Psoas muscle (tissue), 8 donors: ENCODE results near the gene CNDP2. TPM values are rescaled to one million over a fixed set of nuclear protein-coding genes. Genes with fewer than 3 reads are reported as not detected.
A peak's percentile ranks its signal among the peaks of the same experiment; 100 is the strongest.

Experiments used
- ATAC-seq, 4 donors: fragments of 200-7000 bp; cut with Tn5 transposase; one replicate each; pipeline ENCODE4 v1.9.1; 2020; ENCODE audit warnings: moderate library complexity in 3 of 4, mild to moderate bottlenecking in 2 of 4
- DNase-seq, 2 donors: peaks; one replicate each; pipeline ENCODE4 v3.0.0-alpha.2; 2020
- H3K27ac ChIP-seq: fragments of 200-600 bp; one replicate; pipeline ENCODE4 v1.8.0; 2022
- H3K27me3 ChIP-seq, 3 donors: fragments of 200-600 bp in 1 of 3; one replicate each; pipeline versions ENCODE4 v1.6.1 to v1.8.0; 2013 to 2022; ENCODE audit warnings: low read length in 2 of 3, mild to moderate bottlenecking in 2 of 3, moderate library complexity in 1 of 3; ENCODE audit not compliant: insufficient read depth in 3 of 3
- H3K36me3 ChIP-seq, 2 donors: fragments of 200-600 bp in 1 of 2; one replicate each; pipeline versions ENCODE4 v1.6.1 to v1.8.0; 2013 to 2022; ENCODE audit warnings: low read depth in 1 of 2, mild to moderate bottlenecking in 1 of 2, moderate library complexity in 1 of 2; ENCODE audit not compliant: insufficient read depth in 1 of 2
- H3K4me1 ChIP-seq: fragments of 200-600 bp; one replicate; pipeline ENCODE4 v1.8.0; 2022
- H3K4me3 ChIP-seq: fragments of 200-600 bp; one replicate; pipeline ENCODE4 v1.8.0; 2022; ENCODE audit warnings: mild to moderate bottlenecking
- H3K9me3 ChIP-seq: fragments of 200-600 bp; one replicate; pipeline ENCODE4 v1.8.0; 2022
- WGBS, 3 donors: extraction: QIAGEN DNeasy Blood & Tissue Kit; methylation state at CpG; one replicate each; pipeline versions ENCODE4 v1.1.6 to v1.1.7; 2013; 5-methylcytosine and 5-hydroxymethylcytosine counted together
- intact Hi-C, 2 donors: fragments of 100-400 bp; cut with DNase I; formaldehyde crosslinking; loops; one replicate each; pipeline versions ENCODE4 v1.11.0 to v1.14.2; 2022
- polyA plus RNA-seq, 3 donors: library from polyadenylated mRNA; stranded (reverse); fragments of 200-250 nt; gene quantifications; one replicate each; pipeline ENCODE4 v1.2.3, GENCODE V29; 2013
- total RNA-seq, 4 donors: library from RNA; stranded (reverse); fragmentation: NEBNext Ultra II Directional in 2 of 4; extraction: Animal tissue kit (Norgen Biotek cat#: 25700) in 2 of 4; gene quantifications; one replicate each; pipeline versions ENCODE4 v1.2.1 to v1.2.4, GENCODE V29; 2021 to 2023
- TF ChIP-seq, protein P1 (sequence below): fragments of 200-600 bp; IDR thresholded peaks from one replicate; pipeline ENCODE4 v1.8.0; 2022; ENCODE audit warnings: antibody characterized with exemption
- donor health status: healthy with polysubstance abuse.
- donor health status: DM: no; HTN: no; CAD: no; lungs with moderate emphysema.
- donor health status: Bipolar disorder and iron deficiency.
- donor health status: healthy.
- donor health status: DM: yes; HTN: yes; CAD: no.
- donor health status: DM: no; HTN: no; CAD: no.
- donor health status: DM: no; HTN: no; CAD: no.
- donor health status: DM: yes; HTN: yes; CAD: no.

The CNDP2 gene
- total and polyA plus RNA-seq, 7 donors = 24.3 to 51.9 (median 41.4) TPM

DNA sequence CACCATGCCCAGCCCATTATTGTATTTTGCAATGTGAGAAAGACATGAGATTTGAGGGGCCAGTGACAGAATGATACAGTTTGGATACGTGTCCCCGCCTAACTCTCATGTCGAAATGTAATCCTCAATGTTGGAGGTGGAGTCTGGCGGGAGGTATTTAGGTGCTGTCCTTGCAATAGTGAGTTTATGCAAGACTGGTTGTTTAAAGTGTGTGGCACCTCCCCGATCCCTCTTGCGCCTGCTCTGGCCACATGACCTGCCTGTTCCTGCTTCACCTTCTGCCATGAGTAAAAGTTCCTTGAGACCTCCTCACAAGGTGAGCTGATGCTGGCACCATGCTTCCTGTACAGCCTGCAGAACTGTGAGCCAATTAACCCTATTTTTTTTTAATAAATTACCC, 54.7 kb downstream of the CNDP2 start:
- no peak overlapping the region for H3K4me3 ChIP-seq
- peaks cover 0 to 14% (median 0%) of the 10 kb centered on the region in 3 donors for H3K27me3 ChIP-seq
- H3K36me3 ChIP-seq = no peaks in the 10 kb centered on the region
- peaks cover 4% of the 10 kb centered on the region for H3K9me3 ChIP-seq
- ATAC-seq (no peak), DNase-seq (no peak)
- WGBS, 3 donors = 90 to 96% (median 94%) methylated on average over 6 of the region's 6 CpGs
- H3K4me1 ChIP-seq = no peaks in the 10 kb centered on the region
- TF ChIP-seq, protein P1, sequence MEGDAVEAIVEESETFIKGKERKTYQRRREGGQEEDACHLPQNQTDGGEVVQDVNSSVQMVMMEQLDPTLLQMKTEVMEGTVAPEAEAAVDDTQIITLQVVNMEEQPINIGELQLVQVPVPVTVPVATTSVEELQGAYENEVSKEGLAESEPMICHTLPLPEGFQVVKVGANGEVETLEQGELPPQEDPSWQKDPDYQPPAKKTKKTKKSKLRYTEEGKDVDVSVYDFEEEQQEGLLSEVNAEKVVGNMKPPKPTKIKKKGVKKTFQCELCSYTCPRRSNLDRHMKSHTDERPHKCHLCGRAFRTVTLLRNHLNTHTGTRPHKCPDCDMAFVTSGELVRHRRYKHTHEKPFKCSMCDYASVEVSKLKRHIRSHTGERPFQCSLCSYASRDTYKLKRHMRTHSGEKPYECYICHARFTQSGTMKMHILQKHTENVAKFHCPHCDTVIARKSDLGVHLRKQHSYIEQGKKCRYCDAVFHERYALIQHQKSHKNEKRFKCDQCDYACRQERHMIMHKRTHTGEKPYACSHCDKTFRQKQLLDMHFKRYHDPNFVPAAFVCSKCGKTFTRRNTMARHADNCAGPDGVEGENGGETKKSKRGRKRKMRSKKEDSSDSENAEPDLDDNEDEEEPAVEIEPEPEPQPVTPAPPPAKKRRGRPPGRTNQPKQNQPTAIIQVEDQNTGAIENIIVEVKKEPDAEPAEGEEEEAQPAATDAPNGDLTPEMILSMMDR = no peak
- H3K27ac ChIP-seq = no peak overlapping the region
- intact Hi-C loops = no loop called here

DNA sequence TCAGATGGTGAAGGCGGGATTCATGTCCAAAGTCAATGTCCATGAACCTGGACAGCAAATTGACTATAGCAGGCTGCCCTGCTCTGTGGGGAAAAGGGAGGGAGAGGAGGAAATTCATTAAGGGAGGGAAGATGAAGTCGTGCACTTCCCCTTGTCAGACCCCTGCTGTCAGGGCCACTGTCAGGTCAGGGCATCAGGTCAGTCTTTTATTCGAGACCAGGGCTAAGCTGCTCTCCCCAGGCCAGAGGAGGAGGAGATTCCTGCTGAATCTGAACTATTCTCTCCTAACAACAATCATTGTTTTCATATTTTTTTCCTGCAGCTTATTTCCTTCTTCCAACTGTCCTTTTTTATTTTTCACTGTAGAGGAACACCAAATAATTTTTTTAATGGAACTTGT, 55.3 kb downstream of the CNDP2 start:
- H3K27ac ChIP-seq = no peak overlapping the region
- no peak for ATAC-seq
- intact Hi-C loops = no loop called here
- TF ChIP-seq, protein P1 = no peak
- peaks cover 0 to 17% (median 0%) of the 10 kb centered on the region in 3 donors for H3K27me3 ChIP-seq
- H3K9me3 ChIP-seq = peaks cover 4% of the 10 kb centered on the region
- no peak for DNase-seq
- H3K4me3 ChIP-seq = no peak overlapping the region
- H3K36me3 ChIP-seq = no peaks in the 10 kb centered on the region
- H3K4me1 ChIP-seq = no peaks in the 10 kb centered on the region
- 35 to 50% (median 36%) methylated on average over 3 of the region's 3 CpGs for WGBS, 3 donors

DNA sequence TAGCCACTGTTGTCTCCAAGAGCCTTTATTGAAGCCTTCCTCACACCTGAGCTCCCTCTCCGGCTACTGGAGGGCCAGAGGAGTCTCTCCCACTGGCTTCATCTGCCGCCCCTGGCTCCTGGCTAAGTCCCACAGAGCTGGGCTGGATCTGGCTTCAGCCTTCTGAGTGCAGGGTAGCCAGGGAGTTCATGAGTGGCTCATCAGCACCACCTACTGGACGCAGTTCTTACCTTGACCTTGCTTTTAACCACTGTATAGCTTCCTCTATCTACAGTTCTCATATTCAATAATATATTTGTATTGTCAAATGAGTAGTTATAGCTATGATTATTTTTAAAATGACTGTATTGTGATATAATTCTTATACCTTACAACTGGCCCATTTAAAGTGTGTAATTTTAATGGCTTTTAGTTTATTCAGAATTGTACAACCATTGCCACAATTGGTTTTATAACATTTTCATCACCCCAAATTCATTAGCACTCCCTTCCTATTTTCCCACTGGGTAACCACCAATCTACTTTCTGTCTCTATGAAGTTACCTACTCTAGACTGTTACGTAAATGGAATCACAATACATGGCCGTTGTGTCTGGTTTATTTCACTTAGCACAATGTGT, 55.9 kb downstream of the CNDP2 start:
- DNase-seq (peak; percentile 74 to 84), ATAC-seq (peak; percentile 84 to 94 (median 90))
- intact Hi-C loops = loop anchor here (1.0 to 2.0 kb wide), 3 partner anchors 53 to 355 kb away; no protein-coding TSS in a partner anchor
- 21 to 26% (median 25%) methylated on average over 5 of the region's 5 CpGs for WGBS, 3 donors
- Histone ChIP-seq H3K27ac (no peak overlapping the region), H3K36me3 (no peaks in the 10 kb centered on the region), H3K27me3 (peaks cover 0 to 21% (median 2%) of the 10 kb centered on the region in 3 donors), H3K4me1 (no peaks in the 10 kb centered on the region), H3K9me3 (peaks cover 4% of the 10 kb centered on the region), H3K4me3 (no peak overlapping the region)
- TF ChIP-seq, protein P1 = peak; percentile 88

DNA sequence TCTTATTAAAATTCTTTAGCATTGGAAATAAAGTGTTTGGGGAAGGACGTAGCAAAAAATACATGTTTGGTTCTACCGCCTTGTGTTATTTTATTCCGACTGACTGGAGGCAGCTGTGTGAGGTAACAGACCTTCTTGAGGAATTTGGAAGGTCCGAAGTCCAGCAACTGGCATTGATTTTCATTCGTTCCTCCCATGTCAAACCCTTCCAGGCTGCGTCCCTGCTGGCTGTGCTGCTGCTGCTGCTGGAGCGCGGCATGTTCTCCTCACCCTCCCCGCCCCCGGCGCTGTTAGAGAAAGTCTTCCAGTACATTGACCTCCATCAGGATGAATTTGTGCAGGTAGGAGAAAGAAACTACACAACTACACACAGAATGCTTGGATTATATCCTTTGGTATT, 60.0 kb downstream of the CNDP2 start:
- Histone ChIP-seq H3K36me3 (no peaks in the 10 kb centered on the region), H3K9me3 (no peaks in the 10 kb centered on the region), H3K27ac (no peak overlapping the region), H3K4me1 (no peaks in the 10 kb centered on the region), H3K27me3 (peaks cover 0 to 21% (median 2%) of the 10 kb centered on the region in 3 donors), H3K4me3 (no peak overlapping the region)
- DNase-seq (no peak), ATAC-seq (no peak)
- TF ChIP-seq, protein P1 = no peak
- intact Hi-C loops = no loop called here
- 71 to 76% (median 75%) methylated on average over 11 of the region's 11 CpGs for WGBS, 3 donors

DNA sequence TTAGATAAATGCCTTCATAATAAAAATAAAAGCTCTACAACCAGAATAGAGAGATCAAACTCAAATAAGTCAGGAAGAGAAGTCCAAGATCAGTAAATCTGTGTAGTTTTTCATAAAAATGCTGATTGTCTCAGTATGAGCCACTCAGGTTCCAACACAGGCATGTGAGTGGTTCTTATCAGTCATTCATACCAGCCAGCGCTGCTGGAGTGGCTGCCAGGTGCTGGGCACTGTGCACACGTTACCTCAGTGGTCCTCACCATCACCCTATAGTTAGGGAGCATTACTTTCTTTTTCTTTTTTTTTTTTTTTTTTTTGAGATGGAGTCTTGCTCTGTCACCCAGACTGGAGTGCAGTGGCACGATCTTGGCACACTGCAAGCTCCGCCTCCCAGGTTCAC, 61.9 kb downstream of the CNDP2 start:
- TF ChIP-seq, protein P1 = no peak
- Histone ChIP-seq H3K4me3 (no peak overlapping the region), H3K36me3 (no peaks in the 10 kb centered on the region), H3K9me3 (no peaks in the 10 kb centered on the region), H3K27me3 (peaks cover 0 to 21% (median 2%) of the 10 kb centered on the region in 3 donors), H3K27ac (no peak overlapping the region), H3K4me1 (no peaks in the 10 kb centered on the region)
- no peak for DNase-seq
- 80 to 89% (median 88%) methylated on average over 4 of the region's 4 CpGs for WGBS, 3 donors
- ATAC-seq = no peak
- intact Hi-C loops = no loop called here
